GM10248 (cell line): ENCODE data around the gene FAXC.

Experiments
- CTCF ChIA-PET: fragments of 300-600 bp; sonication (Branson Sonifier 250); formaldehyde crosslinking; extraction: SDS; loops from one replicate; lab custom pipeline; 2021; ENCODE audit warnings: antibody characterized with exemption; lab: Yijun Ruan, JAX
- POLR2A ChIA-PET: fragments of 350-650 bp; sonication (Branson Sonifier 250); formaldehyde crosslinking; extraction: SDS; loops from one replicate; lab custom pipeline; 2020; ENCODE audit warnings: antibody characterized with exemption; lab: Yijun Ruan, JAX
- DNase-seq: peaks from one replicate; pipeline ENCODE4 v3.0.0; 2012; ENCODE audit errors: extremely low spot score
- TF ChIP-seq, protein P1 (sequence below): IDR thresholded peaks from 2 replicates; pipeline ENCODE4 v1.5.1; 2012; ENCODE audit warnings: mild to moderate bottlenecking, low read depth; ENCODE audit errors: extremely low read depth, missing control alignments, control extremely low read depth

Gene FAXC

DNA sequence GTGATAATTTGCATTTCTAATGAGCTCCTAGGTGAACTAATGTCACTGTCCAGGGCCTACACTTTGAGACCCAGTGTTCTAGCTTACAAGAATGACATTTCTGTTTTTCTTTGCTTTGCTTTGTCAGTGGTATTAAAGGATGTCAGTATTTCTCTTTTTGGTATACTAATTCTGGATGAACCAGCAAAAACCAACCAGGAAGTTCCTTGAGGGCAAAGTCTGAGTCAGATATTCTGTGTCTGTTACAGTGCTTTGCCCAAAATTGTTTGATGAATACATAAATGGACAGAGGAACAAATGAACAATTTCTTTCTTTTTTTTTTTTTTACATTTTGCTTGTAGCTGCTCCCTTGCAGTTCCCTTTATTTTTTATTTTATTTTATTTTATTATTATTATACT, 29.2 kb upstream of the FAXC start:
- no peak for DNase-seq
- ChIA-PET CTCF (interaction anchor here (1.9 kb wide), 1 partner anchor 48 kb away, joined by 5 read pairs; no protein-coding TSS in a partner anchor), POLR2A (interaction anchor here (0.6 kb wide), 1 partner anchor 40 kb away, joined by 4 read pairs; no protein-coding TSS in a partner anchor)
- TF ChIP-seq, protein P1, sequence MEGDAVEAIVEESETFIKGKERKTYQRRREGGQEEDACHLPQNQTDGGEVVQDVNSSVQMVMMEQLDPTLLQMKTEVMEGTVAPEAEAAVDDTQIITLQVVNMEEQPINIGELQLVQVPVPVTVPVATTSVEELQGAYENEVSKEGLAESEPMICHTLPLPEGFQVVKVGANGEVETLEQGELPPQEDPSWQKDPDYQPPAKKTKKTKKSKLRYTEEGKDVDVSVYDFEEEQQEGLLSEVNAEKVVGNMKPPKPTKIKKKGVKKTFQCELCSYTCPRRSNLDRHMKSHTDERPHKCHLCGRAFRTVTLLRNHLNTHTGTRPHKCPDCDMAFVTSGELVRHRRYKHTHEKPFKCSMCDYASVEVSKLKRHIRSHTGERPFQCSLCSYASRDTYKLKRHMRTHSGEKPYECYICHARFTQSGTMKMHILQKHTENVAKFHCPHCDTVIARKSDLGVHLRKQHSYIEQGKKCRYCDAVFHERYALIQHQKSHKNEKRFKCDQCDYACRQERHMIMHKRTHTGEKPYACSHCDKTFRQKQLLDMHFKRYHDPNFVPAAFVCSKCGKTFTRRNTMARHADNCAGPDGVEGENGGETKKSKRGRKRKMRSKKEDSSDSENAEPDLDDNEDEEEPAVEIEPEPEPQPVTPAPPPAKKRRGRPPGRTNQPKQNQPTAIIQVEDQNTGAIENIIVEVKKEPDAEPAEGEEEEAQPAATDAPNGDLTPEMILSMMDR = no peak

DNA sequence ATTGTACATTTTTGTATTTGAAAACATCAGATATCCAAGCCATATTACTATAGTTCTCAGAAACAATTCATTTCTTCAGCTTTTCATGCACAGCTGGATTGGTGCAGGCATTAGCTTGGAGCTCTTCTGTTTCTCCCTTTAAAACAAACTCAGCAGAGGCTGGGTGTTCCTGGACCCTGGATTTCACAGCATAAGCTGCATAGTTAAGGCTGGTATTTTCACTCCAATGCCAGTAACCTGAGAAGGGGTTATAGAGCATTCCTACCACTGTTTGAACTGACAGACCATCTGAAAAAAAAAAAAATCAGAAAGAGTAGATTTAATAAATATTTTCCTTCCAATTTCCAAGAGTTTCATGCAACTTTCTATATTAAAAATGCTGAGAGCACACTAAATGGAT, 20.1 kb upstream of the FAXC start:
- ChIA-PET CTCF (interaction anchor here (0.9 to 1.9 kb wide), 7 partner anchors 8 to 44 kb away, joined by 3 to 6 read pairs (median 4); no protein-coding TSS in a partner anchor), POLR2A (no interaction called here)
- TF ChIP-seq, protein P1 = no peak
- no peak for DNase-seq

DNA sequence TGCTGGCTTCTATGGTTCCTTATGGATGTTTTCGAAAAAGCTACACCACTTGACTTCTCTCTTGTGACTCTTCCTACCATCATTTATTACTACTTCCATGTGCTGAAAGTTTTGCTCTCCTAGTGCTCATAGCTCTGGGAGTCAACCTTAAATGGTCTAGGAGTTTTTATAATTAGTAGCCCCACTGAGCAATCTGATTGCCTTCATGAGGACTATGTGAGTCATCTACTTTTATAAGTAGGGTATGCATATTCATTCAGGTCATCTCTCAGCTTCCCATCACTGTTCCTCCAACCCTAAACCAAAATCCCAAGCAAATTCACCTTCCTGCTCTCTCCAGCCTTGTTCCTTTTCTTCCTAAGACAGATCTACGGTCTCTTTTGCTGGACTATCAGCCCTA, 17.4 kb upstream of the FAXC start:
- TF ChIP-seq, protein P1 = no peak
- no peak for DNase-seq
- POLR2A ChIA-PET = no interaction called here
- CTCF ChIA-PET = interaction anchor here (1.6 to 1.7 kb wide), 2 partner anchors 29 to 37 kb away, joined by 4 to 6 read pairs; no protein-coding TSS in a partner anchor

DNA sequence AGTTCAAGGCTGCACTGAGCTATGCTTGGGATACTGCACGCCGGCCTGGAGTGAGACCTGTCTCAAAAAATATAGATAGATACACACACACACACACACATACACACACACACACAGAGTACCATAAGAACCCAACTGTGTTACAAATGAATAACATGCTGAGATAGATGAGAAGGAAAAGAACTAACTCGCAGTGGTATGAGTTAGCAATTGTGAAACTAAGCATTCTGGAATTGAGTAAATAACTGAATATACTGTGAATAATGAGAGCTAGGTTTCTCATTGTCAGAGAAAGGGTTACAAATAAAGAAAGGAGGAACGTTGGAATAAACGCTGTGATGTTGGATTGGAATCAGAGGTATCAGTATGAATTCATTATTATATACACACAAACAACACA, 14.6 kb upstream of the FAXC start:
- ChIA-PET POLR2A (interaction anchor here (0.6 kb wide), 1 partner anchor 55 kb away, joined by 5 read pairs; no protein-coding TSS in a partner anchor), CTCF (interaction anchor here (1.0 to 1.5 kb wide), 6 partner anchors 11 to 382 kb away, joined by 3 to 6 read pairs (median 3); no protein-coding TSS in a partner anchor)
- TF ChIP-seq, protein P1 = no peak
- DNase-seq = peak; percentile 30

DNA sequence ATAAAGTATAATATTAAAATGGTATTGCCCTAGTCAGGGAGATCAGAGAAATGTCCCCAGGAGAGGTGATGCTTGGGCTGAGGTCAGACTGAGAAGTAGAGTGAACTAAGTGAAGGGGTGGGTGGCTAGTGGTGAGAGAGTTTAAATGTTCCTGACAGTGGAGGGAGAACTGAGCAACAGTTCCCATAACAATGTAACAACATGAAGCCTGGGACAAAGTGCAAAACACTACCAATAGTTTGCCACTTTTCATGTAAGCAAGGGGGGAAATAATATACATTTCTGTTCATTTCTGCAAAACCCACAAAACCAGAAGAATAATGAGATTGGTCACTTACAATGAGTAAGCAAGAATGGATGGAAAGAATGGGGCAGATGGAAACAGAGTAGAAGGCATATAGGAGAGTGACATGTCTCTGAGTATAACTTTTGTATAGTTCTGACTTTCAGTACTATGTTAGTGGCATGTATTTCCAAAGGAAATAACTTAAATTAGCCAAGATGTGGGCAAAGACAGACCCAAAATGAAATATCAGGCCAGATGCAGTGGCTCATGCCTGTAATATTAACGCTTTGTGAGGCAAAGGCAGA, 13.3 kb upstream of the FAXC start:
- no peak for DNase-seq
- ChIA-PET CTCF (interaction anchor here (0.6 kb wide), 1 partner anchor 19 kb away, joined by 3 read pairs; no protein-coding TSS in a partner anchor), POLR2A (no interaction called here)
- TF ChIP-seq, protein P1 = no peak

DNA sequence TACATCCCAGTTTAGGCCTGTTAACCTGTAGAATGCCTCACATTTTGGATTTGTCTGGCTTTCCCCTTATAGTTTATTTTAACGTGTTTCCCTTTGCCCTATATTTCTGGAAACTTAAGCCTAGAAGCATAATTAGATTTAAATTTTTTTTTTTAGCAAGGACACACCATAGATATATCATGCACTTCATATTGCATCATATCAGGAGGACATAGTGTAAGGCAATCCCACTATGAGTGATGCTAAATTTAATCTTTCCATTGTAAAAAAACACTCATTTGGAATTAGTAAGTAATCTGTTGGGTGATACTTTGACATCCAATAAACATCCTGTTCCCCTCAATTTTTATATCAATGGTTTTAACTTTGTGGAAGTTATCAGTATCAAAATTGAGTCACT, 10.3 kb upstream of the FAXC start:
- TF ChIP-seq, protein P1 = no peak
- POLR2A ChIA-PET = no interaction called here
- no peak for DNase-seq

More for the DNA sequence above, 10.3 kb upstream of the FAXC start:
- CTCF ChIA-PET = interaction anchor here (1.3 to 1.8 kb wide), 2 partner anchors 12 to 14 kb away, joined by 3 to 5 read pairs; no protein-coding TSS in a partner anchor
